Globus pallidus (tissue), 1 donor: ENCODE results near the gene CD200.
"Not testable (repeated sequence)": the region's sequence is repeated elsewhere in the genome, so short reads cannot be mapped to it uniquely, and the experiment has no call there.

Experiments used
- DNase-seq: peaks from one replicate; pipeline ENCODE4 v3.0.0-alpha.2; 2015; ENCODE audit warnings: low spot score

CD200 gene

DNA sequence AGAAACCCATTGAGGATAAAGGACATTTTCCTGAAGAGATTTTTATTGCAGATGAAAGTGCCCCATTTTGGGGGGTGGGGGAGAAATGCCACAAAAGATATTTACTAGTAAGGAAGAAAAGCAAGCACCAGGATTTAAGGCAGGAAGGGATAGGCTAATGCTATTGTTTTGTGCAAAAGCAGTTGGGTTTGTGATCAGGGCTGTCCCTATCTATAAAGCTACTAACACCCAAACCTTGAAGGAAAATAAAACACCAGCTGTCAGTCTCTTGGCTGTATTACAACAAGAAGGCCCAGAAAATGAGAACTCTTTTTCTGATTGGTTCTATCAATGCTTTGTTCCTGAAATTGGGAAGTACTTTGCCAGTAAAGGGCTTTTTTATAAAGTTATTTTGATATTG, 56.0 kb downstream of the CD200 start:
- DNase-seq: no peak

DNA sequence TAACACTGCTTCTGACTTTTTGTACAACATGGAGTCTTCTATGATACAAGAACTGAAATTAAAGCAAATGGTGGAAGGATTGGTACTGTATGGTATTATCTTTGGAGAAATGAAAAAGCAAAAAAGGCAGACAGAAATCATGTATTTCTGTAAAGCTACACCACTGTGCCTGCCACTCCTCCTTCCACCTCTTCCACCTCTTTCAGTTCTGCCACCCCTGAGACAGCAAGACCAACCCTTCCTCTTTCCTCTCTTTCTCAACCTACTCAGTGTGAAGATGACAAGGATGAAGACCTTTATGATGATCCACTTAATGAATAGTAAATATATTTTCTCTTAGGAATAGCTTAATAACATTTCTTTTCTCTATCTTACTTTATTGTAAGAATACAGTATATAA, 57.0 kb downstream of the CD200 start:
- peak; percentile 30 for DNase-seq

DNA sequence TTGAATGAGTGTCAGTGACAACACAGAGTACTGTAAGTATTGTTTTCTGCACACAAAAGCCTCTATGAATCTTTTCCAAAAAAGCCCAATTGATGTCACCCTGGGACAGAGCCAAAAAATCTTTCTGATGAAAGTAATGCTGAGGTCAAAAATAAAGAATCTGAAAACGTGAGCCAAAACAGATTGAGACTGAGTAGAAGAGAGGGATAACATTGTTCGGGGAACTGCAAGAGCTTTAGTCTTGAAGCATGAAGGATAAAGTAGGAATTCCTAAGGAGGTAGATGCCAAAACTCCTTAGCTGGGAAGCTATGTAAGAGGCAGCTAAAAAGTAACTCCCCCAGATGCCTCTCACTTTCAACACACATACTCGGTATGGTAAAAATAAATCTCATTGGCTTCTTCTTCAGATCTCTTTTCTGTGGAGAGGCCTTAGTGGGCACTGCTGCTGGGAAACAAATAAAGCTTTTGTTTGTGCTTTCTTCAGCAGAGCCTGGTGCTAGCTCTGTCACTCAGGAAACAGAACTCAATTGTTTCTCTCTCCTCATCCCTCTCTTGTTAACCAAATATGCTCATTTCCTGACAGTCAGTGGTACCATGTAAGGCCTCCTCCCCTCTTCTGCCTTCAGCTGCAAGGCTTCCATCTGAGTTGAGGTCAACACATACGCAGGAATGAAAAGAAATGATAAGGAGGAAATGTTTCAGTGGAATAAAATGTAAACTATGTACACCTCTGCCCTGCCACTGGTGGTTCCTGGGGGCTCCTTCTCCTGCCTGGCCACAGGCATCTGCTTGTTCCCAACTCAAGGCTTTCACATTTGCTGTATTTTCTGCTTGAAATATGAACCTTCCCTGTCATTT, 58.1 kb downstream of the CD200 start:
- peak; percentile 97 for DNase-seq

GRCh38 chr3:112391648-112392047, 58.7 kb downstream of the CD200 start:
- peak; percentile 71 for DNase-seq

DNA sequence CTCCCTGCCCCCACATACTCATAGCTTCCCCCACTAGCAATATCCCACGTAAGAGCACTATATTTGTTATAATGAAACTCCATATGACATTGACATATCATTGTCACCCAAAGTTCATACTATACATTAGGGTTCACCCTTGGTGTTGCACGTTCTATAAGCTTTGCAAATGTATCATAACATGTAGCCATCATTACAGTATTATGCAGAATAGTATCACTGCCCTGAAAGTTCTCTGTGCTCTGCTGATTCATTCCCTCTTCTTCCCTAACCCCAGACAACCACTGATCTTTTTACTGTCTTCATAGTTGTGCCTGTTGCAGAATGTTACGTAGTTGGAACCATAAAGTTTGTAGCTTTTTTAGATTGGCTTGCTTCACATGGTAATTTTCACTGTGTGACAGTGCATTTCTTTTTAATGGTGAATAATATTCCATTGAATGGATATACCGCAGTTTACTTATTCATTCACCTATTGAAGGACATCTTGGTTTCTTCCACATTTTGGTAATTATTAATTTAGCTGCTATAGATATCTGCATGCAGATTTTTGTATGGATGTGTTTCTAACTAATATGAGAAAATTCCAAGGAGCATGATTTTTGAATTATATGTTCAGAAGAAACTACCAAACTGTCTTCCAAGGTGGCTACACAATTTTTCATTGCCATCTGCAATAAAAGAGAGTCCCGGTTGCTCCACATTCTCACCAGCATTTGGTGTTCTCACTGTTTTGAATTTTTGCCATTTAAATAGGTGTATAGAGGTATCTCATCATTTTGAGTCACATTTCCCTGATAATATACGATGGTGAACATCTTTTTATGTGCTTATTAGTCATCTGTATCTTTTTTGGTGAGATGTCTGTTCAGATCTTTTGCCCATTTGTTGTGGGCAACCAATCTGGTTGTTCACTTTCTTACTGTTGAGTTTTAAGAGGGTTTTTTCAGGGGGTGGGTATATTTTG, 59.7 kb downstream of the CD200 start:
- DNase-seq: no peak

DNA sequence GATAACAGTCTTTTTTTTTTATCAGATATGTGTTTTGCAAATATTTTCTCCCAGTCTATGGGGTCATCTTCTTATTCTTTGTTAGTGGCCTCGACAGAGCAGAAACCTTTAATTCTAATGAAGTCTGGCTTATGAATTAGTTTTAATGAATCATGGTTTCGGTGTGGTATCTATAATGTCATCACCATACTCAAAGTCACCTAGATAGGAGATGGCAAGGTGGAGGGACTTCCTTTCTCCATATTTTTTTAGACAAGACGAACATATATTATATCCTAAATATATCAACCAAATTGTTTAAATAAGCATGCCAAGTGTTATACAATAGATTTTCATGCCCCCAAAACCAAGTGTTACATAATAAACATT, 60.4 kb downstream of the CD200 start:
- DNase-seq: no peak

DNA sequence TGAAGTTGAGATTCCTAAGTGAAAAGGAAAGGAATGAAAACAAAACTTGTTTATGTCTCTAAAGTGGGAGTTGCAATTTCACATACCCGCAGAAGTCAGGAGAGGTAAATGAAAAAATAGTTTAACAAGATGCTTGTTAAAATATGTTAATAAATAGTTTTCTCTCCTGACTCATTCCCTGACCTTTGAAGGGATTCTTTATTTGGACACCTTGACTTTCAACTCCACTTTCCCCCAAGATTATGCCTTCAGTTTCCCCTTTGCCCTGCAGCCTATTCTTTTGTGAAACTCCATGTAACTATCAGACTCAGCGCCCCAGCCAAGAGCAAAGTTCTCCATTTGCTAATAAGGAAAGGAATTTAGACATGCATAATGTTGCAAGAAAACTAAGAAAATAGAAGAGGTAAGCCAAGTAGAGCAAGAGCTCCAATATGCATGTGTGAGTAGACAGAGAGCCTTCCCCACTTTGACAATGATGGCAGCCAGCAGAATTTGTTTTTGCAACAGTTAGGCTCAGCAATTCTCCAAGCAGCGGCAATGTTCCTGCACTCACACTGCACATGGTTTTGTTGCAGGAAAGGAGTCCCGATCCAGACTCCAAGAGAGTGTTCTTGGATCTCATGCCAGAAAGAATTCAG, 61.2 kb downstream of the CD200 start:
- peak; percentile 27 for DNase-seq

GRCh38 chr3:112395181-112395895, 62.4 kb downstream of the CD200 start:
- DNase-seq: no peak

DNA sequence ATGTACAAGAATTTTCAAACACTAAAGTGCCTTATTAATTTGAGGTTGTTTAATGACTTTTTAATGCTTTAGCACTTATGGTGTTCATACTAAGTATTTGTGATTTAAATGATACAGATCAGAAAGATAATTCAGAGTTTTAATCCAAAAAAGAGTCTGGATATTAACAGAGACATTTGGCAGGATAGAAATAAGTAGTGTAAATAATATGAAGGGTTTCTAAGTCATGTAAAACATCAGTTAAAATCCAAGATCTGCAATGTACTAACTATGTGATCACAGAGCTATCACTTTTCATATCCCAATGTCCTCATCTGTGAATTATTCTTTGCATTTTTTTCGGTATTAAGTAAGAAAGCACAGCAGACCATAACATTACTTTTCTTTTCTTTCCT, 62.9 kb downstream of the CD200 start:
- no peak for DNase-seq

- DNase-seq: no peak
These were observed 64.6 kb downstream of the CD200 start for GRCh38 chr3:112397556-112397955.

DNA sequence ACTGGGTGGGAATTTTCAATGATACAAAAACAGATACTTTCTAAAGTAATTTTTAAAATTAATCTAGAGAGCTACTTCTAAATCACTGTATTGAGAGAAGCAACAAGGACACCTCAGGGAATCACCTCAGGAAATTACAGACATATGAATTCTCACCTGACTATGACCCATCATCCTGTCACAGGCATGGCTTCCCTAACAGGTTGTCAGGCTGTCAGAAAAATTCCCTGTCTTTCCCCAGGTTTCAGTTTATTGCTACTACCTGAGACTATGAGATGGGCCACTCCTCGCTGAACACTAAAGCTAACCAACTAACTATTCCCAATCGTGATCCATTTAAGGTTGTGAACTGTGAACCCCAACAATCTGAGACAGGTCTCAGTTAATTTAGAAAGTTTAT, 66.1 kb downstream of the CD200 start:
- DNase-seq: no peak

GRCh38 chr3:112399554-112399953, 66.6 kb downstream of the CD200 start:
- DNase-seq: not testable (repeated sequence)

- DNase-seq: not testable (repeated sequence)
These were observed 67.4 kb downstream of the CD200 start for GRCh38 chr3:112400317-112400716.

GRCh38 chr3:112401617-112402016, 68.7 kb downstream of the CD200 start:
- no peak for DNase-seq

DNA sequence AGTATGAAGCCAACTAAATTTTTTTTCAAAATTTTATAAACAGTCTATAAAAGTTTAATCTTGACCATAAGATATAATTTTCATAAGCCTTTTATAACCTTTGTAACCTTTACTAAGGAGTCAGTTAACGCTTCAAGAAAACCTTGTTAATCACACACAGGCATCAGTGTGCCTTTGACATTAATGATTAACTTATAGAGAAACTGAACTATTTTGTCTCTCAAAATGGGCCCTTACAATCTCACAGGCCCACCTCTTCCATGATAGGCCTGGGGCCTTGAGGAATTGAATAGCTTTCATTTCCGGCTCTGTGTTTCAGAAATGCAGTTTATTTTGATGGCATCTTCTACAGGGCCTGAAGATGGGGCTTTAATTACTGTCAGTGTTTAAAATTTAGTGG, 70.1 kb downstream of the CD200 start:
- DNase-seq: no peak

DNA sequence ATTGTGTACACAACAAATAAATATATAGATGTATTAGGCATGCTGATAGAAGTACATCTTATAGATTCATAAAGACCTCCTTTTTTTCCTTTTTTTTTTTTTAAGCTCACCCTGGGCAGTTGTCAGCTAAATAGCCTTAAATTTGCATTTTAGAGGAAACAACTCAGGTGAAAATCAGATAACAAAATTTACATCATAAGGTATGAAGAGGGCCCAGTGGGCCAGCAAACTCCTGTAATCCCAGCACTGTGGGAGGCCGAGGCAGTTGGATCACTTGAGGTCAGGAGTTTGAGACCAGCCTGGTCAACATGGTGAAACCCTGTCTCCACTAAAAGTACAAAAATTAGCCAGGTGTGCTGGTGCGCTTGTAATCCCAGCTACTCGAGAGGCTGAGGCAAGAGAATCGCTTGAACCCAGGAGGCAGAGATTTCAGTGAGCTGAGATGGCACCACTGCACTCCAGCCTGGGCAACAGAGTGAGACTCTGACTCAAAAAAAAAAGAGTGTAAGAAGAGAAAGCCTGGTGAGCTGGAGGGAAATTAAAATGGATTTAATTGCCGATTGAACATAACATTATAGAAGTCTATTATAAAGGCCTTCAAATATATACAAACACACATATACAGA, 72.1 kb downstream of the CD200 start:
- DNase-seq: not testable (repeated sequence)

- DNase-seq: no peak
These were observed 72.9 kb downstream of the CD200 start for GRCh38 chr3:112405845-112406244.

DNA sequence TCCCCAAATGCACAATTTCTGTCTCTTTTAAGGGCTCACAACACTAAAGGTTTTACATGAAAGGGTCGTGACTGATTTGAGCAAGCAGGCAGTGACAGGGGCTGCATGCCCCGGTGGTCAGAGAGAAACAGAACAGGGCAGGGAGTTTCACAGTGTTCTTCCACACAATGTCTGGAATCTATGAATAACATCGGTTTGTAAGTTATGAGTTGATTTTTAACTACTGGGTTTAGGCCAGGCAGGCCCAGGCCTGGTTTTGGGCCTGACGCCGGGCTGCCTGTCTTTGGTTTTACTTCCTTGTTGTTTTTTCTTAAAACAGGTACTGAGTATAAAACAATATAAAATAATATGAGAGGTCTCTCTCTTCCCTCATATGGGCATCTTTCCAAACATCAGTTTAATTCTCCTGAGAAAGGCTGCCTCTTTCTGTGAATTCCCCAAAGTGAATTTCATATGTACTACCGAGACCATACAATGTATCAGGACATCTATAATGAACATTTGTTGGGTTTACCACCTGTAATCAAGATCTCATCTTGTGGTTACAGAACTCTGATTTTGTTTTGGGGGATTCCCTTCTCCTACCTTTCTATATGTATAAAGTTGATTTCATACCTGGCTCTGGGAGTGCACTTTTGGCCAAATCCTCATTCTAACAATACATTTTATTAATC, 74.4 kb downstream of the CD200 start:
- no peak for DNase-seq

DNA sequence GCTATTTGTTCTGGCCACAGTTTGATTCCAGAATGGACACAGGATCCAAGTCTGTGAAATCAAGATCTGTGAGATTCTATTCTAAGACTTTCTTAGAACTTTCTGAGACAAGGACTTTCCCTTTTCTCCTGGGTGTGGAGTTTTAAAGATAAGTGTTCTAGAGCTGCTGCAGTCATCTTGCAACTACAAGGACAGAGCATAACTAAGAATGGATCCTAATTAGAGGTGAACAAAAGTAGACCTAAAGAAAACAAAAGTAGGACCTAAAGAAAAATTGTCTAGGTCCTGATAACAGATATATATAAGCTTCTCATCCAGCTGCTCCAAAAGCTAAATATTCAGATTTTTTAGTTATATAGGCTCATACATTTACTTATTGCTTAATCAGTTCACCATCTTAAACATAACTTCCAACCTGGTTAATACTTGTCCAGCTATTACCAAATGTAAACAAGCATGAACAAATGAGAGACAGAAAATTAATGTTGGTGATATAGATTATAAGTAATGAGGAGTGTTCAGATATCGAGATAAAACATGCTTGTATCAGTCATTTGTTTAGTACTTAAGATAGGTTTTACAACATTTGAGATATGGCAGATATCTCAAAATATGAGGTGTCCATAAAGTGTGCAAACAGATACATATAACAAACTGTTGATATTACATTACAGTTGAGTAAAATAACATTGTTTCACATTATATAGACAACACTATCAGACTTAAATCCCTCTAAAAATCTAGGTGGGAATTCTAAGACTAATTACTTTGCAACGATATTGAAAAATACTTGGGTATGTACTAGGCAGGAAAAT, 75.1 kb downstream of the CD200 start:
- no peak for DNase-seq

DNA sequence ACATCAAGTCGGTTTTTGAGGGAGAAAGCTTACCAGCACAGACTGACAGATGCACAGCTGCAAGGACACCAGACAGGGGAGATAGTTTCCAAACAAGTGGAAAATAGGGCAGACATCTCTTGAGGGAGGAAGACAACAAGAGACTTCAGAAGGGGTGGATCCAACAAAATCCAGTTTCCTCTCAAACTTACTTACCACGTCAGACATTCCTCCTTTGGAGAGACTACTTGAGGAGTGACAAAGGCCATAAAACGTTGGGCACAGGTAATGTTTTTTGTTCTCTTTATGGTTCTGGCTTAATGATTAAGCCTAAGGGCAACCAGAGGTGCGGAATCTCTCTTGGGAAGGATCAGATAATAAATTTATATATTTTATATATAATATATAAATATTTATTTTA, 76.1 kb downstream of the CD200 start:
- DNase-seq: no peak
